HG03575 (cell line): Measurements from ENCODE around the gene ZNF212.

Source experiments
- ATAC-seq: cut with Tn5 transposase; IDR thresholded peaks from one replicate; pipeline ENCODE4 v1.9.1; 2021; ENCODE audit not compliant: unreplicated experiment, insufficient number of reproducible peaks, low FRiP score; ENCODE audit errors: extremely low read depth

The ZNF212 gene

GRCh38 chr7:149297034-149297755 is 57.7 kb downstream of the ZNF212 start:
- no peak for ATAC-seq

GRCh38 chr7:149300620-149301285 is 61.3 kb downstream of the ZNF212 start:
- ATAC-seq: no peak

GRCh38 chr7:149302222-149302621 is 62.8 kb downstream of the ZNF212 start:
- no peak for ATAC-seq

- no peak for ATAC-seq
Observed at GRCh38 chr7:149302865-149303264, 63.4 kb downstream of the ZNF212 start.

- no peak for ATAC-seq
Observed at GRCh38 chr7:149304006-149304405, 64.6 kb downstream of the ZNF212 start.
